GM10266 (cell line): Measurements from ENCODE around the gene COX15.

ENCODE experiments used
- DNase-seq: peaks from one replicate; pipeline ENCODE4 v3.0.0; 2012; ENCODE audit errors: extremely low spot score
- CTCF ChIP-seq: IDR thresholded peaks from 2 replicates; pipeline ENCODE4 v1.5.1; 2012; ENCODE audit warnings: mild to moderate bottlenecking, low read depth; ENCODE audit not compliant: control insufficient read depth, insufficient read depth; ENCODE audit errors: missing control alignments

Gene COX15

GRCh38 chr10:99695761-99696160 is 36.2 kb downstream of the COX15 start:
- TF ChIP-seq CTCF = no peak
- DNase-seq = no peak

- TF ChIP-seq CTCF = no peak
- DNase-seq = no peak
Measured at GRCh38 chr10:99693933-99694583, 37.9 kb downstream of the COX15 start.

- TF ChIP-seq CTCF = no peak
- no peak for DNase-seq
Measured at GRCh38 chr10:99689461-99689860, 42.5 kb downstream of the COX15 start.

DNA sequence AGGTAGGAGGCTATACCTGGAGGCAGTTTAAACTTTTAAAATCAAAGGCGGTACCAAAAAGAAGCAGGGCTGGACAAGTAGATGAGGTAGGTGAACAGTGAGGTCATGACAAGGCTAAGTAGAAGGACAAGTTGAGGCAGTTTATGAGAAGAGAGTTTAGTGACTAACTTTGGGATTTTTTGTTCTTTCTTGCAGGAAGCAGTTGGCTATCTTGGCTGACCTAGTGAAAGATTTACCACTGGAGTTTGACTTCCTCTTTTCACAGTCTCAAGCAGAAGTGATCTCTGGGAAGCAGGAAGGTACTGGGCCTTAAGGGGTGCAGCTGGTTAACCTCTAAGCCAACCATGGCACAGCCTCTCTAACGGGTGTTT is 46.3 kb downstream of the COX15 start:
- TF ChIP-seq CTCF = no peak
- no peak for DNase-seq

- TF ChIP-seq CTCF = no peak
- DNase-seq = no peak
Measured at GRCh38 chr10:99682752-99683151, 49.2 kb downstream of the COX15 start.
